ENCODE measurements around the gene UNC5B.
"Not testable (repeated sequence)": the region's sequence is repeated elsewhere in the genome, so short reads cannot be mapped to it uniquely, and the experiment has no call there.

UNC5B gene

GRCh38 chr10:71285986-71286385, 73.6 kb downstream of the UNC5B start:
- DNase-seq: no peak

- no peak for DNase-seq
Measured at GRCh38 chr10:71286521-71287294, 74.3 kb downstream of the UNC5B start.

- DNase-seq: no peak
Measured at GRCh38 chr10:71287456-71287855, 75.1 kb downstream of the UNC5B start.

- DNase-seq: no peak
Measured at GRCh38 chr10:71288461-71288860, 76.1 kb downstream of the UNC5B start.

GRCh38 chr10:71289421-71290130, 77.2 kb downstream of the UNC5B start:
- DNase-seq: no peak

DNA sequence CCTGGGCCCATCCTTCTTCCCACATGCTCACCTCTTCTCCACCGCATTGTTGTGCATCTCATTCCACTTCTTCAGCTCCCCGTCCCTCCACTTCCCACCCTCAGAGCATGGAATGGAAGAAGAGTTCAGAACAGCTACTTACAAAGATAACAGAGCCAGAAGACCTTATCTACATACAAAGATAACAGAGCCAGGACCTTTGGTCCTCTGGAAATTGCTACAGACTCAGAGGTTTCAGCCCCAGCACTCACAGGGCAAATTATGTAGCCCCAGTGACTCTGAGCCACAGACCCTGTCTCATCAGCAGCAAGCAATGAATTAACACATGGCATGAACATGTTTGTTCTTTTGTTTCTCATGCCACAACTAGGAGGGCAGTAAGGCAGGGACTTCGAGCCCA, 78.0 kb downstream of the UNC5B start:
- DNase-seq: no peak

GRCh38 chr10:71290806-71291527, 78.6 kb downstream of the UNC5B start:
- DNase-seq: no peak

- no peak for DNase-seq
Measured at GRCh38 chr10:71291528-71291900, 79.1 kb downstream of the UNC5B start.

DNA sequence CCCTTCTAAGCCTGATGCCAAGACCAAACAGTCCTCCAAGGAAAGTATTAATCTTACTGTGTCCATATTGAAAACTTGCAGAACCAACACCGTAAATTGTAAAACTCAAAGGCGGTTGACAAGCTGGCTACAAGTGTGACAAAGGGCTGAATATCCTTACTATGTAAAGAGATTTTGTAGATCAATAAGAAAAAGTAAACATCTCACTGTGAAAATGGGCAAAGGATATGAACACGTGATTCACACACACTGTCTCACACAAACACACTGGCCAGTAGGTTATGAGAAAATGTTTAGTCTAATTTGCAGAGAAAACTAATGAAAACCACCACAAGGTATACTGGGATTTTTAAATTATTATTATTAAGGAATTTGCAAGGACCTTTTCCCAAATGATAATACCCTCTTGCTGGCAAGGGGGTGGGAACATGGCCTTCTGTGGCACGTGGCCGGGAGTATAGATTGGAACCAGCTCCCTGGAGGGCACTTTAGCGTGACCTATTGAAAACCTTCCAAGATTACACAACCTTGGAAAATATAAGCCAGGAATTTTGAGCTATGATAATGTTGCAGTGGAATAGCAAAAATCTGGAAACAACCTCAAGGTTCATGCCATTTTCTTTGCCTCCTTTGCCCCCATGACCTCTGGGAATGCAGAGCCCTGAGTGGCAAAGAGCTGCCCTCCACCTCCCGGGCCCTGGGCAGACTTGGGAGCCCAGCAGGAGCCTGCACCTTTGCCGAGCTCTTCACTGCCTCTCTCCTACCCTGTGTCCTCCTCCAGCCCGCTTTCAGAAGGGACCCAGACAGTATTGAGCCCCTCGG, 80.5 kb downstream of the UNC5B start:
- DNase-seq: no peak

DNA sequence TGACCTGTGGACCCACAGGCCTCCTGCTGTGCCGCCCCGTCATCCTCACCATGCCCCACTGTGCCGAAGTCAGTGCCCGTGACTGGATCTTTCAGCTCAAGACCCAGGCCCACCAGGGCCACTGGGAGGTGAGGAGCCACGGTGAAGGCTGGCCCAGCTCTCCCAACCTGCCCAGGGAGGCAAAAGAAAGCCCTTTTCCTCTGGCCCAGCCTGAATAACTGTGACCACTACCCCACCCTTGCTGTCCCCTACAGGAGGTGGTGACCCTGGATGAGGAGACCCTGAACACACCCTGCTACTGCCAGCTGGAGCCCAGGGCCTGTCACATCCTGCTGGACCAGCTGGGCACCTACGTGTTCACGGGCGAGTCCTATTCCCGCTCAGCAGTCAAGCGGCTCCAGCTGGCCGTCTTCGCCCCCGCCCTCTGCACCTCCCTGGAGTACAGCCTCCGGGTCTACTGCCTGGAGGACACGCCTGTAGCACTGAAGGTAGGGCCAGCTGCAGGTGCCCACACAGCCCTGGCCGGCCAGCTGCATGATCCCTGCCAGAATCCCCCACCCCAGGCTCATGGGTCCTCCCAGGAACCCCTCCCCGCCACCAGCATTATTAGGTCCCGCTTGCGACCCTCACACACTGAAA, 81.2 kb downstream of the UNC5B start:
- no peak for DNase-seq

DNA sequence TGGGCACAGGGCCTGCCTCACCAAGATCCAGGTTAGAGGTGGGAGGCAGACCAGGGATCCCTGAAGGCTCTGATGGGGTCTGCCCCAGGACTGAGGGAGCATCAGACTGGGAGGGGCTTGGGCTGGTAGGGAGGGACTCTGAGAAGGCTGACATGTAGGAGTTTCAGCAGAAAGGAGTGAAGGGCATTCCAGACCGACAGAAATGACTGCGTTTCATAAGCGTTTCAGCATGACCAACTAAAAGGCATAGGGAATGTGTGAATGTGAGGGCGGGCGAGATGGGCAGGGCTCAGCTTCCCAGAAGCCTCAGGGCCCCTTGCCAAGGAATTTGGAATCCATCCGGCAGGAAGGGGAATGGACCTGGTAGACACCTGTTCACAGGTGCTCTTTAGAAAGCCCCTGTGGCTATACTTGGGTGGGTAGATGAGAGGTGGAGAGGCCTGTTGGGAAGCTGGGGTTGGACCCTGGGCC, 81.8 kb downstream of the UNC5B start:
- no peak for DNase-seq

GRCh38 chr10:71294856-71295255, 82.5 kb downstream of the UNC5B start:
- no peak for DNase-seq

DNA sequence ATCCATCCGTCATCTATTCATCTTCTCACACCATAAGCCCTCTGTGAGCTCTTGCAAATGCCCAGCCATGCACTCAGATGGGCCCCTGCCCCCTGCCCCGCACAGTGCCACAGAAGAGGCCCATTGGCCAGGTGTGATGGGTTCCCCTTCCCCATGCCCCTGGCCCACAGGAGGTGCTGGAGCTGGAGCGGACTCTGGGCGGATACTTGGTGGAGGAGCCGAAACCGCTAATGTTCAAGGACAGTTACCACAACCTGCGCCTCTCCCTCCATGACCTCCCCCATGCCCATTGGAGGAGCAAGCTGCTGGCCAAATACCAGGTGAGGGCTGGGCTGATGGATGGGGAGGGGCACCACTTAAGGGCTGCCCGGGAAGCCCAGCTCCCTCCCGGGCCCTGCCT, 83.3 kb downstream of the UNC5B start:
- DNase-seq: no peak

DNA sequence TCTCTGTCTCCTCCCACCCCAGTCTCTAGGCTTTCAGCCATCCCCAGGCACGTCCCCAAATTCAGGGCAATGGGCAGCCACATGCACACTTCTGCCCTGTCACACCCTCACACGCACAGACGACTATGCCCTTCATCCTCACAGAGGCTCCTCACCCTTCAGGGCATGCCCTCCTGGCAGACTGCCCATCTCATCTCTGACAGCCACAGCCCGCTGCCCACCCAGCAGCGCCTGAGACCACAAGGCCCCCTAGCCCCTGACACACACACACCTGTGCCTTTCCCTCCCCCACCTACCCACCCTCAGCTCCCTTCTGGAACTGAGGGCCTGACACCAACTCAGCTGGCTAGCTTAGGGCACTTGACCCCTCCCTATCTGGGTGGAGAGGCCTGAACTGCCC, 83.7 kb downstream of the UNC5B start:
- DNase-seq: no peak

- DNase-seq: not testable (repeated sequence)
Measured at GRCh38 chr10:71296811-71297210, 84.4 kb downstream of the UNC5B start.

GRCh38 chr10:71297343-71297742, 85.0 kb downstream of the UNC5B start:
- no peak for DNase-seq

- no peak for DNase-seq
Measured at GRCh38 chr10:71299071-71299785, 86.9 kb downstream of the UNC5B start.

- DNase-seq: no peak
Measured at GRCh38 chr10:71300555-71301370, 88.4 kb downstream of the UNC5B start.

DNA sequence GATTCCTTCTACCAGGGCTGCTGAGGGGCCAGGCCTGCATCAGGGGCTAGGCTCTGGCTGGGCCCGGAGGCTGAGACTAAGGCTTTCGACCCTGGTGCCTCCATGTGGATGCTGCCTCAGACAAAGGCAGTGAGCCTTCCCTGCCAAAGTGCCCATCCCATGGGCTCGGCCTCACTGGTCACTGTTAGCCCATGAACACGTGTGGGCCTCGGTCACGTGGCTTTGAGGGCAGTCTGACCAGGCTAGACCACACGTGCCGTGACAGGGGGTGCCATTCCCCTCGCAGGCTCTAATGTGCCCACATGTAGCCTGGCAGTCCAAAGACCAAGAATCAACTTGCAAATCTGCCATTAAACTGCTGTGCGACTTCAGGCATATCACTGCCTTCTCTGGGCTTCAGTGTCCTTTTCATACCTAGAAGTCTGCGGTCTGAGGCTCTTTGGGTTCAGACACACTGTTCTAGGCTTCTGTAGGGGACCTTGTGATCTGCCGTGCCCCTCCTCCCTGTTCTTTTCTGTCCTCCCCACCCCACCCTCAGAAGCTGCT, 89.1 kb downstream of the UNC5B start:
- no peak for DNase-seq

GRCh38 chr10:71302451-71302850, 90.1 kb downstream of the UNC5B start:
- no peak for DNase-seq
